NCI-H2107 (cell line): ENCODE data around the gene MUSTN1.

Experiments
- DNase-seq: peaks from one replicate; lab custom pipeline; 2025; lab: John Stamatoyannopoulos, UW

The MUSTN1 gene

DNA sequence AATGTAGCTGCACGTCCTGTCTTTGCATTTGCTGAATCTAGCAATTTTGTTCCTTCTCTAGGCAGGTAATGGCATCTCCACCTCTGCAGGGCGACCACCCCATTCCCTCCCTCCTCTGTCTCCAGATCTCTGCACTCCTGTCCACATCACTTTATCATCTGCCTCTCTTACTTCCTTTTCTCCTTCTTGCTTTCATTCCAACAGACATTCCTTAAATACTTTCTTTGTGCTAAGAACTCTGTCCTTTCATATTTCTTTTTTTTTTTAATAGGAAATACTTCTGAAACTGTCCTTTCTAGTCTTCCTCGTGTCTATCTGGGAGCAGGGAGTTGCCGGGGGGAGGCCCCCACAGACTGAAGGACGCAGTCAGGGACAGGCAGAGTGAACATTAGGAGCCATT, 33.0 kb downstream of the MUSTN1 start:
- DNase-seq: no peak

DNA sequence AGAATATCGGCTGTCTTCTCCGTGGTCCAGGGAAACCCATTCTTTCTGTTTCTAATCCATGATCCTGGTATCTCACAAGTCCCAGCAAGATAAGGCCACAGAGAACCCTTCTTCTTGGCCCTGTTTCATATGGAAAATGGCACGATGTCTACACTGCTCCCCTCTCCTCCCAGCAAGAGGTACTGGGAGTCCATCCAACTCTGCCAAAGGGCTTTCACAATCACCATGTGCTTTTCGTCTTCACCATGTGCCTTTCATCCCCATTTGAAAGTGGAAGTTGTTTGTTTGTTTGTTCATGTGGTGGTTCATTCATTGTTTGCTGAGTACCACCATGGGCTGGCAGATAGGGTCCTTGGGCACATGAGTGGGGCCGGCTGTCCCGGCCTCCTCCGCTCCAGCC, 34.7 kb downstream of the MUSTN1 start:
- no peak for DNase-seq

DNA sequence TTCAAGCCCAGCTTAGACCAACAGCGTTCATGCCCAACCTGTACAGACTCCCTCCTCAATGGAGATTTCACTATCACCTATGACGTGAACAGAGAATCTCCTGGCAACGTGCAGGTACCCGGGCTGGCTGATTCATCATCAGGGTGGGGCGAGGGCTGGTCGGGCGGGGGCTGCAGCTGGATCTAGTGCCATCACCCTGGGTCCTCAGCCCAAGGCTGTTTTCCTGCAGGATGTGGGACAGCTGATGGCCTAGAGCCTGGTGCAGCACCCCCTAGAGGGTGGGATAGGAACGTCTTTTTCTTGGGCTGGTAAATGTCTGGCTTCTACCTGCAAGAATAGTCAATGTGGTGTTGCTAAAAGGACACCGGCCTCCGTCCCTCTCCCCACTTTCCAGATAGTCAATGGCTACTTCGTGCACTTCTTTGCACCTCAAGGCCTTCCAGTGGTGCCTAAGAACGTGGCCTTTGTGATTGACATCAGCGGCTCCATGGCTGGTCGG, 35.8 kb downstream of the MUSTN1 start:
- no peak for DNase-seq

DNA sequence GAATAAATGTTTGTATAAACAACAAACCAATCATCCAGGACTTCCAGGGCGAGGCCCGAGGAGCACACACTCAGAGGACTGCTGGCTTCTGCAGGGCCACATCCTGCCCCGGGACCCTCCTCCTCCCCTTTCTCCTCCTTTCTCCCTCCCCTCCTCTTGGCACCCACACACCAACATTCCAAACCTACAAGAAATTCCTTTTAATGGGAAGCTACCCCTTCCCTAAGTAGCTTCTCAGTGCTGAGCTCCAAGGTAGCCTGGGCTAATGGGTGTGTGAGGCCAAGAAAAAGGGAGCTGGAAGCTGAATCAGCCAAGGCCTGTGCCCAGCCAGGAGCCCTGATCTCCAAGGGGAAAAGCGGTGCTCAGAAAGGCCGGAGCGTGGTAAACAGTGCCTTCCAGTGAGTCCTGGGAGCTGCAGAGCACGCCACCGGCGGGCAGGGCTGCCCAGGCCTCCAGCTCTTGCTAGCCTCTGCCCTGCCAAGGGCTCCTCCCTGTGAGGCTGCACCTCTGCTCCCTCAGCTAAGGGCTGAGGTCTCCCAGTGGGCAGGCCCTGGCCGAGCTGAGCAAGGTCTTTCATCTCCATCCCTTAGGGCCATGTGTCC, 36.3 kb downstream of the MUSTN1 start:
- no peak for DNase-seq

DNA sequence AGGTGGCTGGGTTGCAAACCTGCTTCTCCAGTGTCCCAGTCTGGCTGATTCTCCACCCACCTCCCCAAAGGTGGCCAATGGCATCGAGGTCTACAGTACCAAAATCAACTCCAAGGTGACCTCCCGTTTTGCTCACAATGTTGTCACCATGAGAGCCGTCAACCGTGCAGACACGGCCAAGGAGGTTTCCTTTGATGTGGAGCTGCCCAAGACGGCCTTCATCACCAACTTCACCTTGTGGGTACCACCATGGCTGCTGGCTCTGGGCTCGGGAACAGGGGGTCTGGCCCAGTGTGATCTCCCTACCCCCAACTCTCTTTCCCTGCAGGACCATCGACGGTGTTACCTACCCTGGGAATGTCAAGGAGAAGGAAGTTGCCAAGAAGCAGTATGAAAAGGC, 38.4 kb downstream of the MUSTN1 start:
- DNase-seq: no peak

DNA sequence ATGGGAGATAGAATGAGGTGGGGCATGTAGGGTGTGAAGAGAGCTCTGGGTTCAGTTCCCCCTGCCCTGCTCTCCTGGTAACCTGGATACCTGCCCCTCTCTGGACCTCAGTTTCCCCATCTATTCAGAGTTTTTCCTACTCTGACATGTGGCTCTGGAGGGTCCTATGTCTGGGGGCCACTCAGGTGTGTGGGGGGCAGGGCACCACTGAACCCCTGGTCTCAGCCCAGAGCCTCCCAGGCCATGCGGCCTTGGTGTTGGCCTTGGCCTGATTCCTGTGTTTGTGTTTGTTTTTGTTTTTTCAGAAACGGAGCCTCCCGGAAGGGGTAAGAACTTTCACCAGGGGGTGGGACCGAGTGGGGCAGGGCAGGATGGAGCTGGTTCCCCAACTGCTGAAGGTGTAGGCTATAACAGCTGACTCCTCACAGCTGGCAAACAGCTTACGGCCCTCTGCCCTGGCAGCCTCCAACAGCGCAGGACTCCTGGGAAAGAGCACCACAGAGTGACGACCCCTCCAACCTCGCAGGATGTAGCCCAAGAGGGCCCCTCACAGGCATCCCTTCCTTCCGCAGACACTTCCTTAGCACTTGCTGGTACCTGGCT, 39.4 kb downstream of the MUSTN1 start:
- no peak for DNase-seq

DNA sequence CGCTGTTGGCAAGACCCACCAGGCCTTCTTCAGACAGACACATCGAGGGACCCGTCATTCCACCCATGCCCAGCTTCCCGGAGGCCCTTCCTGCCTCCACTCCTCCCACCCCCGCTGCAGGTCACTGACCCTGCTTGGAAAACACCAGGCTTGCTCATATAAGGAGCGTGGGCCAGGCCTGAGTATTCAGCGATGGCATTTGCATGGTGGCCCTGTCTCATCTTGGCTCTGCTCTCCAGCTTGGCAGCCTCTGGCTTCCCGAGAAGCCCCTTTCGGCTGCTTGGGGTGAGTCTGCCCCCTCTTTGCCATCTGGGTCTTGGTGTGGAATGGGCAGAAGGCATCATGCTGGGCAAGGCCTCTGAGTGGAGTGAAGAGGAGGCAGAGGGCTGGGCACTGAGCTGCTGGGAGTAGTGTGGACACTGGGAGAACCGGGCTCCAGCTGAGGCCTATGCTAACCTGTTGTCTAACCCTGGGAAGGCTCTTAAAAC, 40.2 kb downstream of the MUSTN1 start, which contains the start of gene ITIH3:
Gene ITIH3 (plus strand): TSS at position 185 of the 488 bp plus-strand sequence. CDS start 8 bp downstream, at position 193.
- no peak for DNase-seq

DNA sequence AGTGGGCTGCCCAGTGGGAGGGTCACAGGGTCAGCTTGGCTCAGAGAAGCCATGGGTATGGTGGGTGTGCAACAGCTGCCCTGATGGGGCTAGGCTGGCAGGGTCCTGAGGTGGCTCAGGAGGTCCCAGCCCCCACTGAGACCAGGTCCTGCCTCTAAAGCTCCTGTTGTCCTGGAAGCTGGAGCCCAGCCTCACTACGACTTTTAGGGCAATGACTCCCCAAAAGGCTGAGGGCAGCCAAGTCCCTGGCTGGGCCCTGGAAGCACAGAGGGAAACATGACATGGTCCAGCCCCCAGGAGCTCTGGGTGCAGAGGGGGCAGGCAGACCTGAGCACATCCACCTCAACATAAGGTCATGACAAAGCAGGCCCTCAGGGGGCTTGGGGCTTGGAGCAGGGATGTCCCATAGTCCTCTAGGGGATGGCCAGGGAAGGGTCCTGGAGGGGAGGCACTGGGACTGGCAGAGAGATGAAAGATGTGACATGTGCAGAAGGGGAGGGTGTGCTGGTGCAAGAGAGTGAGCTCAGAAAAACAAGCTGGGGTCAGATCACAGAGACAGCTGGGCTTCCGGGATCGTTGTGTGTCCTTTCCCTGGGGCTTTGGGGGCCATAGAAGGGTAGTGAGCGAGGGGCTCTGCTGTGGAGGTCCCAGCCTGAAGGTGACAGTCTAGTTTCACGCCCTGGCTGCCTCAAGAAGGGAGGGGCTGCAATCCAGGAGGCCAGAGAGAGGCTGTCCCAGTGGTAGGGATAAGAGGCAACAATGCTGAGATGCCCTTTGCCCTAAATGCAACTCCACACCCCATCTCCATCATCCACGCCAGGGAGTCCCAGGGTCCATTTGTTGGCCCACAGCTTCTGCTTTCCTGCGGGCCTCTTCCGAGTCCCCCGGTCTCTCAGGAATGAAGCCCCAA, 40.9 kb downstream of the MUSTN1 start:
- DNase-seq: no peak

DNA sequence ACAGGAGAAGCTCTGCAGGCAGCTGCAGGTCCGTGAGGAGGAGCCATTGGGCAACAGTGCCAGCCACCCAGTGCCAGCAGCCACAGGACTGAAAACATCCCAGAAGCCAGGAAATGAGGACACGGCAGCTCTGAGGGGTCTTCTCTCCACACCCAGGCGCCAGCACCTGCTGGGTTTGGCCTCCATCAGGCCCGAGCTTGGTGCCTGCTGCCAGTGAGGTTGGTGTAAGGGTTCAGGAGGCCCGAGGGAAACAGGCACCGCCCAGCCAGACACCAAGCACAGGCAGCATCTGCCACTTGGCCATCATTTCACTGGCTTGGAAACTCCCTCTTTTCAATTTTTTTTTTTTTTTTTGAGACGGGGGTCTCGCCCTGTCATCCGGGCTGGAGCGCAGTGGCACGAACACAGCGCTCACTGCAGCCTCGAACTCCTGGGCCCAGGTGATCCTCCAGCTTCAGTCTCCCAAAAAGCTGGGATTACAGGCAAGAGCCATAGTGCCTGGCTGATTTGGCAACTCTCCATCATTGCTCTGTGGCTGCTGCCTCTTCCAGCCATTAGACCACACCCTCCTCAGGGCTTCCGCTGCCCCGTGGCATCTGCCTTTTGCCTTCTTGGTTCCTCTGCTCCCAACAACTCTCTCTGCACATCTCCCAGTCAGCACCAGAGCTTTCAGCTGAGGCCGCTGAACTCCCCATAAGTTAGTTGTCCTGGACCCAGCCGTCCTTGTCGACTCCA, 41.7 kb downstream of the MUSTN1 start:
- DNase-seq: no peak

DNA sequence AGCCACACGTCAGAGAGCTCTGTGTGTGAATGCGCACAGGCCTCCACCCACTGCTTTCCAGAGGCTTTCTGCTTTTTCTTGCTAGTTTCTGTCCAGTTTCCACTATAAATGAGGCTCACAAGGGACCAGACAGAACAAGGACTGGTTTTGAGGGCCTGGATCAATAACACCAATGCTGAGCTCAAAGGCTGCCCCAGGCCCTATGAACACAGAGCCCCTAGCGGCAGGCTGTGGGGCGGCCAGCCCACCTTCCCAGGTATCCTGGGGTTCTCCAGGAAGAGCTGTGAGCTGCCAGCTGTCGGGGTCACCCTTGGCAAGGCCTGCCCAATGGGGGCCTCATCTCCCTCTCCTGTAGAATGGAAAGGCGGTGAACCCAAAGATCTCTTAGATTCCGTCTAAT, 42.4 kb downstream of the MUSTN1 start:
- no peak for DNase-seq

DNA sequence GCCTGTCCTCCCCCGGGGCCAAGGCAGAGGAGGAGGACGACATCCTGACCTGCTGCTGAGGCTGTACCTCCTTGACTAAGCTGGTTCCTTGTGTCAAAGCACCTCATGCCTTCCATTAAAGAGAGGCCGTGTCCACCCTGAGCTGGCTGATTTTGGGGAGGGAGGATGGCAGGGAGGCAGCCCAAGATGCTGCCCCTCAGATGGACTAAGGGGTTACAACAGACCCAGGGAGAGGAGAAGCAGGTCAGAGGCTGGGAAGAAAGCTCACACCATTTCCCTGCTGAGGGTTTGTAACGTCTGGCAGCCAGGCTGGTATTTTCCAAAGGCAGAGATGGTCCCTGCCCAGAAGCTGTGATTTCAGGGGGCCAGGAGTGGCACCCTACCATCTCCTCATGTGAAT, 42.9 kb downstream of the MUSTN1 start:
- no peak for DNase-seq

DNA sequence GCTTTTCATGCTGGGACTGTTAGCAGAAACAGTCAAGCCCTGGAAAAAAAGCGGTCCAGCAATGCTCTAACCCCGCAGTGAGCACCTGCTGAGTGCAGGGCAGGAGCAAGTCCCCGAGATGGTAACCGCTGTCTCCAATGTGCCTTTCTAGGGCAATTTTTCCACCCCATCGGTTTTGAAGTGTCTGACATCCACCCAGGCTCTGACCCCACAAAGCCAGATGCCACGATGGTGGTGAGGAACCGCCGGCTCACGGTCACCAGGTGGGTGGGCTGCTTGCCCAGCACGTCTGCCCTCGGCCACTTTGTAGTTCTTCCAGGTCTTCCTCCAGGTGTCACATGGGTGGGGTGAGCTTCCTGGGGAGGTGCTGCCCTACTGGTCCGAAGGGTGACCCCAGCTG, 43.5 kb downstream of the MUSTN1 start:
- no peak for DNase-seq

DNA sequence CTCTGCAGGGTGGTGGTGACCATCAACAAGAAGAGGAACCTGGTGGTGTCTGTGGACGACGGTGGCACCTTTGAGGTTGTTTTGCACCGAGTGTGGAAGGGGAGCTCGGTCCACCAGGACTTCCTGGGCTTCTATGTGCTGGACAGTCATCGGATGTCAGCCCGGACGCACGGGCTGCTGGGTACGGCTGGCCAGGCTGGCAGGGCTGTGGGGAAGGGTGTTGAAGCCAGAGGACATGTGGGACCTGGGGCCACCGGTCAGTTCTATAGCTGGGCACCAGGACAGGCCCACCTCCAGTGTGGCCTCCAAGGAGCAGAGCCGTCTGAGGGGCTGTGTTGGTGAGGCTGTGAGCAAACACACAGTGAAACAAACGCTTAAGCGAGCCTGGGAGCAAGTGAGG, 44.1 kb downstream of the MUSTN1 start:
- DNase-seq: no peak

DNA sequence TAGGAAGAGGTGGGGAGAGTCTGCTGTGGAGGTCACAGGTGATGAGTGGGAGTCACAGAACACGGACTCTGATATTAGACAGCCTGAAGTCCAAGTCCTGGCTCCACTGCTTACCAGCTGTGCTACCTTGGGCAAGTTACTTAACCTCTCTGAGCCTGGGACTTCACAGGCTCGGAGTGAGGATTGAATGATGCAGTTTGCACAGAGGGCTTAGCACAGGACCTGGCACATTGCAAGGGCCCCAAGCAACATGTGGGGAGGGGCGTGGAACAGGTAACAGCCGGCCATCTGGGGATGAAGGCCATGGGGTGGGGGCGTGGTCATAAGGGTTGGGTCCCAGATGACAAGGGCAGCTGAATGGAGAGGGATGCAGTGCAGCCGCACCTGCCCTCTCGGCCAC, 44.5 kb downstream of the MUSTN1 start:
- DNase-seq: no peak

DNA sequence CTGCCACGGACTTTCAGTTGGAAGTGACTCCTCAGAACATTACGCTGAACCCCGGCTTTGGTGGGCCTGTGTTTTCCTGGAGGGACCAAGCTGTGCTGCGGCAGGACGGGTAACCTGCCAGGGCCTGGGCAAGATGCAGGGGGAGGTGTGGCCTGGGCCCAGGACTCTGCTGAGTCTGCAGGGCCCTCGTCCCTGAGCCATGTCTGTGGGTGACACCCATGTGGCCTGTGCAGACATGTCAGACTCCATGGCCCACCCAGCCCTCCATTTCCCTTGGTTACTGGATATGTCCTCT, 45.1 kb downstream of the MUSTN1 start:
- no peak for DNase-seq

DNA sequence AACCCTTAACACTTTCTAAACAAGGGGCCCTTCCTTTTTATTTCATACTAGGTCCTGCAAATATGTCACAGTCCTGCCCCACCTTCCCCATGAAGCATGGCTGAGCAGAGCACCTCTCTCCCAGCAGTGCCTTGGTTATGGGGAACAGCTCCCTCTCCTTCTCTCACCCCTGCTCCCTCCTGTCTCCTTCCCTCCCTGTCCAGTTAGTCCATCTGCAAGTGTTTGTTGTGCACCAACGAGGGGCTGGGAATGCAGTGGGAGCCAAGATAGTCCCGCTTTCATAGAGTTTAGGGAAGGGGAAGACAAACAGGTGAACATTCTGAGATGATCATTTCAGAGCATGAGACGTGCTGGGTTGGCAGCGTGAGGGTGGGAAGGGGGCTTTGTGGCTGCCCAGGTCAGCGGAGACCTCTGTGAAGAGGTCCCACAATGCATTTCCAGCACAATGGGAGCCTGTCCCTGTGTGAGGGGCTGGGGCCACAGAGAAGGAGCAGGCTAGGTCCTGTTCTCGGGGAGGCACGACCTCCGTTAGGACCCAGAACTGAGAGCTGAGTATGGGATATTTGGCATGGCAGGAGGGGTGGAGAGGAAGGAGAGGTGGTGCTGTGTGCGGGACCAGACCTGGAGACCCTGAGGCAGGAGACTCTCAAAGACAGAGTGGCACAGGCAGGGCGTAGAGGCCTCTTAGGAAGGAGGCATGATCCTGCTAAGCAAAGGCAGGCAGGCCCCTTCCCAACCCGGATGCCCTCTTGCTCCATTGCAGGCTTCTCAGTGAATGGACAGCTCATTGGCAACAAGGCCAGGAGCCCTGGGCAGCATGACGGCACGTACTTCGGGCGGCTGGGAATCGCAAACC, 45.7 kb downstream of the MUSTN1 start:
- DNase-seq: no peak

DNA sequence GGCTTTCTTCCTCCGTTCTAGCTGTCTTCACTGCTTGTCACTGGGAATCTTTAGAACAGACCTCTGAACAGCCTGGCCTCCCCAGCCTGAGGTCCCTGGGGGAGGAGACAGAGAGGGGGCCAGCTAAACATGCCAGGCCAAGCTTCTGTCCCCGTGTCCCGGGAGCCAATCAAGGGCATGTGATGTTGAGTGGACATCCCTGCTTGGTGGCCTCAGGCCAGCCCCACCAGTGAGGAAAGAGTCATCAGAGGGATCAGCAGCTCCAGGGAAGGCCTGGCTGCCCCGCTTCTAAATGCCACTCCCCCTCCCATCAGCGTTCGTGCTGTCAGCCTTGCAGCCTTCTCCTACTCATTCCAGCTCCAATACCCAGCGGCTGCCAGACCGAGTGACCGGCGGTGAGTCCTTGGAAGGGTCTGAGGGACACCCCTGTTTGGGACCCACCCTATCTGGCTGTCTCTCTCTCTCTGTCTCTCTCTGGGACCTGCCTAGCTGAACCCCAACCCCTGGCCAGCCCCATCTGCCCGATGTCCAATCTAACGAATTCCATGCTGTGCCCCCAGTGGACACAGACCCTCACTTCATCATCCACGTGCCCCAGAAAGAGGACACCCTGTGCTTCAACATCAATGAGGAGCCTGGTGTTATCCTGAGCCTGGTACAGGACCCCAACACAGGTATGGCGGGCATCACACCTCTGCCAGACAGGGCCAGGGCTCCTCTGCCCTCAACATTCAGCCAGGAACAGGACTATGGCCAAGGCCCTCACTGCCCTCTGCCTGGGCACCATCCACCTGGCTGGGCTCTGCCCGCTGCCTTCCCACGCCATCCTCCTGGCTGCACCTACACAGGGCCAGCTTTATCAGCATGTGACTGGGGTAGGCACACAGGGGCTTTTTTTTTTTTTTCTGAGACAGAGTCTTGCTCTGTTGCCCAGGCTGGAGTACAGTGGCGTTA, 46.9 kb downstream of the MUSTN1 start:
- DNase-seq: no peak

DNA sequence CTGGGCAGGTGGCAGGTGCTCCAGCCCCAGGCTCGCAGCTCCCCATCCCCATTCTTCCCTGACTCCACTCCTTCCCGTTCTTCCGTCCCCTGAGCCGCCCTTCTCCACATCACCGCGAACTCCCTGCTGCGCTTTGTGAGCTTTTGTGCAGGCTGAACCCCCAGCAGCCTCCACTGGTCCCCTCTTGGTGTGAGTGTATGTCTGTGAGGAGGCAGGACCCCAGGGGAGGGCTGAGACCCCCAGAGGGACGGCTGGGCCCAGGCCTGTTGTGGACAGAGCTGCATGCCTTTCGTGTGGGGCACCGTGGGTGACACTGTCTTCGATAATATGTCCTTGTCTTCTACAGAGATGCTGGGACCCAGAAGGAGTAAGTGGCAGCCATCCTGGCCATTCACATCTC, 47.6 kb downstream of the MUSTN1 start:
- DNase-seq: no peak

DNA sequence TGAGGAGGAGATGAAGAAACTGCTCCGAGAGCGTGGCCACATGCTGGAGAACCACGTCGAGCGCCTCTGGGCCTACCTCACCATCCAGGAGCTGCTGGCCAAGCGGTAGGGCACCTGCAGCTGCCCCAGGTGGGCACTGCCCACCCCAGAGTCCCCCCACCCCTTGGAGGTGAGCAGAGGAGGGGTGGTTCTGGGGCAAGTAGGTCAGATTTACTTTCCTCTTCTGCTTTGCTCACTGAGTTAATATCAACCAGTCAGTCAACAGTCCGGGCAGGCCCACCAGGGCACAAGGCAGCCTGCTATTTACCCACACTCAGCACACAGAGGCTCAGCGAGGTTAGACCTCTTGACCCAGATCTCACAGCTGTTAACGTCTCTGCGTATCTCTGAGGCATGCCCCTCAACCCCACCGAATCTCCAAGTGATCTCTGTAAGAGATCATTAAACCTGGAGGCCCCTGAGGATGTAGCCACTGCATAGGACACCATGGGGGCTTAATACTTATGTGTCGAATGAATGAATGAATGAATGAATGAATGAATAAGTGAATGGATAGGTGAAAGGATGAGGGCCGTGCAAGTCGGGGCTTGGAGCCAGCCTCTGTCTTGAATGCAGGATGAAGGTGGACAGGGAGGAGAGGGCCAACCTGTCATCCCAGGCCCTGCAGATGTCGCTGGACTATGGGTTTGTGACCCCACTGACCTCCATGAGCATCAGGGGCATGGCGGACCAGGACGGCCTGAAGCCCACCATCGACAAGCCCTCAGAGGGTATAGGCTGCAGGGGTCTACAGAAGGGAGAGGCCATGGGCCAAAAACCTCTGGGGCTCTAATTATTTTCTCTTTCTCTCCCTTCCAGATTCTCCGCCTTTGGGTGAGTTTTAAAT, 48.2 kb downstream of the MUSTN1 start:
- no peak for DNase-seq
